Hepatocyte (in vitro differentiated cells): Measurements from ENCODE around the gene FAF1. TPM values are rescaled to one million over a fixed set of nuclear protein-coding genes. Genes with fewer than 3 reads are reported as not detected.
"Not testable (repeated sequence)": the region's sequence is repeated elsewhere in the genome, so short reads cannot be mapped to it uniquely, and the experiment has no call there.

Experiments
- DNase-seq: peaks from one replicate; pipeline ENCODE4 v3.0.0-alpha.2; 2016; ENCODE audit warnings: low spot score
- H2AFZ ChIP-seq: fragments of 200-600 bp; sonication (generic); 2 replicates; pipeline ENCODE4 v1.6.0; 2016; ENCODE audit warnings: antibody characterized with exemption, mild to moderate bottlenecking
- H3K27ac ChIP-seq: fragments of 200-600 bp; sonication (generic); 2 replicates; pipeline ENCODE4 v1.5.1; 2016; ENCODE audit warnings: mild to moderate bottlenecking
- H3K27me3 ChIP-seq: fragments of 200-600 bp; sonication (generic); 2 replicates; pipeline ENCODE4 v1.6.1; 2016
- H3K36me3 ChIP-seq: fragments of 200-600 bp; sonication (generic); replicated peaks from 2 replicates; pipeline ENCODE4 v1.5.1; 2016; ENCODE audit warnings: low read depth; ENCODE audit not compliant: insufficient read depth
- H3K4me1 ChIP-seq: fragments of 200-600 bp; sonication (generic); 2 replicates; pipeline ENCODE4 v1.5.1; 2016; ENCODE audit warnings: mild to moderate bottlenecking, moderate library complexity; ENCODE audit not compliant: insufficient read depth
- H3K4me2 ChIP-seq: fragments of 200-600 bp; sonication (generic); 2 replicates; pipeline ENCODE4 v1.6.0; 2016
- H3K4me3 ChIP-seq: fragments of 200-600 bp; sonication (generic); 2 replicates; pipeline ENCODE4 v1.5.1; 2016; ENCODE audit warnings: mild to moderate bottlenecking
- H3K79me2 ChIP-seq: fragments of 200-600 bp; sonication (generic); 2 replicates; pipeline ENCODE4 v1.6.0; 2017; ENCODE audit warnings: mild to moderate bottlenecking
- H3K9me2 ChIP-seq: fragments of 200-600 bp; sonication (generic); replicated peaks from 2 replicates; pipeline ENCODE4 v1.6.0; 2017; ENCODE audit warnings: mild to moderate bottlenecking; ENCODE audit not compliant: insufficient read depth
- H3K9me3 ChIP-seq: fragments of 200-600 bp; sonication (generic); 2 replicates; pipeline ENCODE4 v1.5.1; 2016; ENCODE audit warnings: low read depth, mild to moderate bottlenecking
- H4K20me1 ChIP-seq: fragments of 200-600 bp; sonication (generic); 2 replicates; pipeline ENCODE4 v1.6.0; 2016; ENCODE audit warnings: mild to moderate bottlenecking; ENCODE audit not compliant: insufficient read depth, poor library complexity, severe bottlenecking
- EZH2 ChIP-seq: fragments of 200-600 bp; sonication (generic); IDR thresholded peaks from 2 replicates; pipeline ENCODE4 v1.6.1; 2016; ENCODE audit warnings: antibody characterized with exemption, mild to moderate bottlenecking, borderline replicate concordance
- EZH2phosphoT487 ChIP-seq: fragments of 200-600 bp; sonication (generic); IDR thresholded peaks from one replicate; pipeline ENCODE4 v1.6.1; 2018; ENCODE audit warnings: antibody characterized with exemption, mild to moderate bottlenecking, low read depth, moderate library complexity; ENCODE audit not compliant: unreplicated experiment, severe bottlenecking
- WGBS: methylation state at CpG from one replicate; pipeline ENCODE4 v1.1.6; 2016; ENCODE audit warnings: low lambda C conversion rate; ENCODE audit errors: missing lambda C conversion rate; 5-methylcytosine and 5-hydroxymethylcytosine counted together
- polyA plus RNA-seq: library from polyadenylated mRNA; unstranded; fragments of >200 nt; fragmentation: Nextera tagmentation; extraction: Ambion mirVana; gene quantifications from 2 replicates; pipeline ENCODE4 v1.2.1, GENCODE V29; 2016
- total RNA-seq: library from RNA; depleted of rRNA; stranded (reverse); fragments of >200 nt; gene quantifications from 2 replicates; pipeline ENCODE4 v1.2.3, GENCODE V29; 2014
- TF ChIP-seq, protein P1 (sequence below): fragments of 200-600 bp; sonication (generic); IDR thresholded peaks from 2 replicates; pipeline ENCODE4 v1.5.1; 2016; ENCODE audit warnings: antibody characterized with exemption, mild to moderate bottlenecking; ENCODE audit not compliant: poor library complexity

The FAF1 gene
- total and polyA plus RNA-seq, 2 experiments from 2014 or later = 25.7 to 35.5 TPM

DNA sequence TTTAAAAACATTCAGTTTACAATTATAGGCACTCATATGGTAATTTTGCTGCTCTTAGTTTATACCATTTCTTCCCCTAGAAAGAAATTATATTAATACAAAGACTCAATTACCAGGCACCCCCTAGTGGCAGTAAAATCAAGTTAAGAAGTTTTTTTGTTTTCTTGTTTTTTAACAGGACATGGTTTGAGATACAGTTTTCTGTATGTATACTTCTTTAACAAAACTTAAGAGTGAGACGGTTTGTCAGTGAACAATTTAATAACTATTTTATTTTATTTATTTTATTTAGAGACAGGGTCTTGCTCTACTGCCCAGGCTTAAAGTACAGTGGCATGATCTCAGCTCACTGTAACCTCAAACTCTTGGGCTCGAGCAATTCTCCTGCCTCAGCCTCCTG is 224.6 kb downstream of the FAF1 start:
- no peak overlapping the region for H3K4me2 ChIP-seq
- no peaks in the 10 kb centered on the region for H3K9me2 ChIP-seq
- H4K20me1 ChIP-seq = no peaks in the 10 kb centered on the region
- no peak overlapping the region for H2AFZ ChIP-seq
- H3K79me2 ChIP-seq = no peaks in the 10 kb centered on the region
- H3K4me1 ChIP-seq = no peaks in the 10 kb centered on the region
- no peaks in the 10 kb centered on the region for H3K27me3 ChIP-seq
- no peaks in the 10 kb centered on the region for H3K9me3 ChIP-seq
- whole genome bisulfite sequencing = 73% methylated on average over 2 of the region's 2 CpGs
- DNase-seq = peak; percentile 25
- H3K4me3 ChIP-seq = no peak overlapping the region
- TF ChIP-seq EZH2 = no peak
- TF ChIP-seq, protein P1, sequence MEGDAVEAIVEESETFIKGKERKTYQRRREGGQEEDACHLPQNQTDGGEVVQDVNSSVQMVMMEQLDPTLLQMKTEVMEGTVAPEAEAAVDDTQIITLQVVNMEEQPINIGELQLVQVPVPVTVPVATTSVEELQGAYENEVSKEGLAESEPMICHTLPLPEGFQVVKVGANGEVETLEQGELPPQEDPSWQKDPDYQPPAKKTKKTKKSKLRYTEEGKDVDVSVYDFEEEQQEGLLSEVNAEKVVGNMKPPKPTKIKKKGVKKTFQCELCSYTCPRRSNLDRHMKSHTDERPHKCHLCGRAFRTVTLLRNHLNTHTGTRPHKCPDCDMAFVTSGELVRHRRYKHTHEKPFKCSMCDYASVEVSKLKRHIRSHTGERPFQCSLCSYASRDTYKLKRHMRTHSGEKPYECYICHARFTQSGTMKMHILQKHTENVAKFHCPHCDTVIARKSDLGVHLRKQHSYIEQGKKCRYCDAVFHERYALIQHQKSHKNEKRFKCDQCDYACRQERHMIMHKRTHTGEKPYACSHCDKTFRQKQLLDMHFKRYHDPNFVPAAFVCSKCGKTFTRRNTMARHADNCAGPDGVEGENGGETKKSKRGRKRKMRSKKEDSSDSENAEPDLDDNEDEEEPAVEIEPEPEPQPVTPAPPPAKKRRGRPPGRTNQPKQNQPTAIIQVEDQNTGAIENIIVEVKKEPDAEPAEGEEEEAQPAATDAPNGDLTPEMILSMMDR = peak; percentile 59
- no peak for TF ChIP-seq EZH2phosphoT487
- no peak overlapping the region for H3K27ac ChIP-seq
- no peaks in the 10 kb centered on the region for H3K36me3 ChIP-seq

DNA sequence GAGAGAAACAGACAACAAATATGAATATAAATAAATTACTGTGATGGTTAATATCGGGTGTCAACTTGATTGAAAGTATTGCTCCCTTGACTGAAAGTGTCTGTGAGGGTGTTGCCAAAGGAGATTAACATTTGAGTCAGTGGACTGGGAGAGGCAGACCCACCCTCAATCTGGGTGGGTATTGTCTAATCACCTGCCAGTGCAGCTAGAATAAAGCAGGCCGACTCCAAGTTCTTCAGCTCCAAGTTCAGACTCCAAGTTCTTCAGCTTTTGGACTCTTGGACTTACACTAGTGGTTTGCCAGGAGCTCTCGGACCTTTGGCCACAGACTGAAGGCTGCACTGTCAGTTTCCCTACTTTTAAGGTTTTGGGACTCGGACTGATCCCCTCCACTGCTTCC is 232.5 kb downstream of the FAF1 start:
- DNase-seq = not testable (repeated sequence)

DNA sequence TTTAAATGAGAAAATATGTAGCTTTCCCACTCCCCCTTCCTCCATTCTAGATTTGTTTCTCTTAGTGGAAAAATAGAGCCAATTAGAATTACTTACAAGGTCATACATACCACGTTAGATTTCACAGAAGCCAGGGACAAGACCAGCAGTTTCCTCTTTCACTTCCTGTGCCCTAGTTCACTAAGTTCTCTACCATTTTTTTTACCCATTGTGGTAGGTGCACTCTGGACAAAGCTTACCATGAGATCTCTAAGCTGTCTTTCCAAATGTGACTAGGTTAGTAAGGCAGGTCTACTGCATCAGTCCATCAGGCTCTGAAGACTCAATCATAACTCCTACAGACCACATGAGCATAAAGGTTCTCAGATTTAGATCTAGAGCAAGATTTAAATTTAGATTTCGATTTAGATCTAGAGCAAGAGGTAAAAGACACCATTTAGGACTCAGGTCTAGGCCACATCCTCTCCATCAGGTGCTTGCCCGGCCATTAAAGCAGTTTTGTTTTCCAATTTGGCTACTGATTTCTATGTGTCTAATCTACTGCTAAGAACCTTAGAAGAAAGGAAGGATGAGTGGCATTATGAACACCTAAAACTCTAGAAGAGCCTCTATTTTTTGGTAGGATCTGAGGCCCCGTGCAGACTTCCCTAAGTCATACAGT is 235.3 kb downstream of the FAF1 start:
- DNase-seq = no peak
- Histone ChIP-seq H4K20me1 (no peaks in the 10 kb centered on the region), H3K4me2 (no peak overlapping the region), H3K36me3 (no peaks in the 10 kb centered on the region), H3K9me3 (no peaks in the 10 kb centered on the region), H2AFZ (no peak overlapping the region), H3K9me2 (no peaks in the 10 kb centered on the region), H3K4me1 (no peaks in the 10 kb centered on the region), H3K27me3 (no peaks in the 10 kb centered on the region), H3K27ac (no peak overlapping the region), H3K79me2 (no peaks in the 10 kb centered on the region), H3K4me3 (no peak overlapping the region)
- WGBS = 94% methylated on average over 4 of the region's 4 CpGs
- TF ChIP-seq EZH2phosphoT487 = no peak

More for the DNA sequence above, 232.5 kb downstream of the FAF1 start:
- 96% methylated on average over 4 of the region's 4 CpGs for WGBS
- not testable (repeated sequence) for H4K20me1 ChIP-seq, H3K27ac ChIP-seq, H3K79me2 ChIP-seq, H2AFZ ChIP-seq, H3K9me3 ChIP-seq, H3K9me2 ChIP-seq, H3K27me3 ChIP-seq, H3K4me2 ChIP-seq, H3K36me3 ChIP-seq, H3K4me1 ChIP-seq, H3K4me3 ChIP-seq

DNA sequence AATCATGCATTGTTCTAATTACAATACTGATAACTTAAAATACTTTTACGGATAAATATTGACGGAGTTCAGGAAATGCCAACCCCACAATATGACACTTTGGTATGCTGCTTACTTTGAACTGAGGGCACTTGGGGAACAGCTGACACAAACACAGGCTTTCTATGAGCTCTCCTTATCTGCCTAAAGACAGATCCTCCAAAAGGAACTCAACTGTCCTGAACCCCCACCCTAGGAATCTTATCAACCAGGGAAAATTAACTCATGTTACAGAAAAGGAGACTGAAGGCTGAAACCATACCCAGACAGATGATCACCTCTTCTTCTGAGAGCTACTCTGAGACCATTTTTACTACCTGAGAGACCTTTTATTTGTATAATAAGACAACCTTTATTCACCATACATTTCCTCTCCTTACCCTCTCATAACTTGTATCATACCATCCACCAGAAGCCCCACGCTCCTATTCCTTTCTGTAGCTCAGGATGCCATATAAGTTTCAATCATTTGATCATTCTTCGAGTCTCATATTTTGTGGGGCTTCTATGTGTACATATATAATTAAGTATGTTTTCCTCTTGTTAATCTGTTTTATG is 239.5 kb downstream of the FAF1 start:
- H3K27ac ChIP-seq = no peak overlapping the region
- WGBS = 82% methylated on average over 4 of the region's 4 CpGs
- H3K4me3 ChIP-seq = no peak overlapping the region
- no peaks in the 10 kb centered on the region for H3K9me2 ChIP-seq
- H4K20me1 ChIP-seq = no peaks in the 10 kb centered on the region
- H2AFZ ChIP-seq = no peak overlapping the region
- H3K36me3 ChIP-seq = no peaks in the 10 kb centered on the region
- no peaks in the 10 kb centered on the region for H3K79me2 ChIP-seq
- no peaks in the 10 kb centered on the region for H3K27me3 ChIP-seq
- H3K4me1 ChIP-seq = no peaks in the 10 kb centered on the region
- TF ChIP-seq EZH2 (no peak), EZH2phosphoT487 (no peak)
- TF ChIP-seq, protein P1 = no peak
- H3K4me2 ChIP-seq = no peak overlapping the region
- no peak for DNase-seq
- no peaks in the 10 kb centered on the region for H3K9me3 ChIP-seq
